ENCODE results near the gene CCR4. TPM values are rescaled to one million over a fixed set of nuclear protein-coding genes. Genes with fewer than 3 reads are reported as not detected.
"Not testable (repeated sequence)": the region's sequence is repeated elsewhere in the genome, so short reads cannot be mapped to it uniquely, and the experiment has no call there.

CCR4 gene
- total RNA-seq, 1 experiment from 2014 or later = not detected

DNA sequence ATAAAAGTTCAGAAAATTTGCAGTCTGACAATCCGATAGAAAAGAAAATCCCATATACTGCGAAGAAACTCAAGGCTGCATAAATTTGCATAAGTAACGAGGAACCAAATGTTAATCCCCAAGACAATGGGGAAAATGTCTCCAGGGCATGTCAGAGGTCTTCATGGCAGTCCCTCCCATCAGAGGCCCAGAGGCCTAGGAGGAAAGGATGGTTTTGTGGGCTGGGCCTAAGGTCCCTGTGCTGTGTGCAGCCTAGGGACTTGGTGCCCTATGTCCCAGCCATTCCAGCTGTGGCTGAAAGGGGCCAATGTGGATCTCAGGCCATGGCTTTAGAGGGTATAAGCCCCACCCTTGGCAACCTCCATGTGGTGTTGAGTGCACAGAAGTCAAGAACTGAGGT, 21.3 kb upstream of the CCR4 start:
- CTCF ChIA-PET = no interaction called here
- no peaks in the 10 kb centered on the region for H3K36me3 Mint-ChIP-seq (ENCODE audit: insufficient read depth, unreplicated experiment)
- TF ChIP-seq CTCF (IDR thresholded peaks at IDR 0.05; ENCODE audit: insufficient read depth in 1 of 2, low read depth in 1 of 2, low read length in 1 of 2, severe bottlenecking in 1 of 2, unreplicated experiment in 1 of 2) = no peak
- intact Hi-C loops (cut with micrococcal nuclease; ENCODE audit: unreplicated experiment) = loop anchor here (5.0 to 10.0 kb wide), 2 partner anchors 85 to 113 kb away; partner anchors contain the start of gene TRIM71
- Histone ChIP-seq H3K4me1 (no peaks in the 10 kb centered on the region), H3K27me3 (replicated peaks; ENCODE audit: control insufficient read depth, insufficient read depth, low read length) (no peaks in the 10 kb centered on the region), H3K9me3 (no peaks in the 10 kb centered on the region), H3K4me3 (ENCODE audit: low read depth, low read length) (no peak overlapping the region), H3K36me3 (ENCODE audit: control insufficient read depth, insufficient read depth, low read length) (no peaks in the 10 kb centered on the region)
- no TSS peak for BruUV-seq (replicated peaks)
- H3K4me1 Mint-ChIP-seq (ENCODE audit: low read depth, unreplicated experiment) = peaks cover 8% of the 10 kb centered on the region
- peaks cover 10% of the 10 kb centered on the region for H3K9me3 Mint-ChIP-seq (ENCODE audit: unreplicated experiment)
- POLR2A ChIA-PET = no interaction called here
- H3K4me3 Mint-ChIP-seq (ENCODE audit: unreplicated experiment) = no peak overlapping the region
- no peak overlapping the region for H3K27ac Mint-ChIP-seq (ENCODE audit: unreplicated experiment)
- no peaks in the 10 kb centered on the region for H3K27me3 Mint-ChIP-seq (ENCODE audit: insufficient read depth, unreplicated experiment)
- no peak for DNase-seq

- H3K36me3 ChIP-seq (ENCODE audit: control insufficient read depth, insufficient read depth, low read length); H3K9me3 ChIP-seq; H3K4me1 Mint-ChIP-seq (ENCODE audit: low read depth, unreplicated experiment); H3K4me3 Mint-ChIP-seq (ENCODE audit: unreplicated experiment); H3K4me3 ChIP-seq (ENCODE audit: low read depth, low read length); BruUV-seq (replicated peaks); H3K27me3 Mint-ChIP-seq (ENCODE audit: insufficient read depth, unreplicated experiment); H3K4me1 ChIP-seq; H3K9me3 Mint-ChIP-seq (ENCODE audit: unreplicated experiment); H3K27ac Mint-ChIP-seq (ENCODE audit: unreplicated experiment); H3K27me3 ChIP-seq (replicated peaks; ENCODE audit: control insufficient read depth, insufficient read depth, low read length); POLR2A ChIA-PET; DNase-seq; H3K36me3 Mint-ChIP-seq (ENCODE audit: insufficient read depth, unreplicated experiment); CTCF ChIA-PET: not testable (repeated sequence)
- intact Hi-C loops (cut with micrococcal nuclease; ENCODE audit: unreplicated experiment) = loop anchor here (5.0 to 10.0 kb wide), 2 partner anchors 86 to 114 kb away; partner anchors contain the start of gene TRIM71
These were observed 20.2 kb upstream of the CCR4 start for GRCh38 chr3:32931273-32931672.

GRCh38 chr3:32934150-32934742, 17.2 kb upstream of the CCR4 start:
- H3K9me3 Mint-ChIP-seq (ENCODE audit: unreplicated experiment) = peaks cover 10% of the 10 kb centered on the region
- Histone ChIP-seq H3K4me3 (ENCODE audit: low read depth, low read length) (no peak overlapping the region), H3K36me3 (ENCODE audit: control insufficient read depth, insufficient read depth, low read length) (no peaks in the 10 kb centered on the region), H3K4me1 (no peaks in the 10 kb centered on the region), H3K9me3 (no peaks in the 10 kb centered on the region), H3K27me3 (replicated peaks; ENCODE audit: control insufficient read depth, insufficient read depth, low read length) (no peaks in the 10 kb centered on the region)
- CTCF ChIA-PET = interaction anchor here (0.6 kb wide), 1 partner anchor 157 kb away, joined by 3 read pairs; no protein-coding TSS in a partner anchor
- no peaks in the 10 kb centered on the region for H3K27me3 Mint-ChIP-seq (ENCODE audit: insufficient read depth, unreplicated experiment)
- H3K4me1 Mint-ChIP-seq (ENCODE audit: low read depth, unreplicated experiment) = peaks cover 8% of the 10 kb centered on the region
- no peaks in the 10 kb centered on the region for H3K36me3 Mint-ChIP-seq (ENCODE audit: insufficient read depth, unreplicated experiment)
- H3K27ac Mint-ChIP-seq (ENCODE audit: unreplicated experiment) = no peak overlapping the region
- H3K4me3 Mint-ChIP-seq (ENCODE audit: unreplicated experiment) = no peak overlapping the region
- intact Hi-C loops (cut with micrococcal nuclease; ENCODE audit: unreplicated experiment) = loop anchor here (1.0 to 10.0 kb wide), 5 partner anchors 89 to 424 kb away; partner anchors contain the start of gene TRIM71
- POLR2A ChIA-PET = no interaction called here
- peak in 1 of 2 experiments; percentile 42 for DNase-seq
- TF ChIP-seq CTCF (IDR thresholded peaks at IDR 0.05; ENCODE audit: insufficient read depth in 1 of 2, low read depth in 1 of 2, low read length in 1 of 2, severe bottlenecking in 1 of 2, unreplicated experiment in 1 of 2) = peak; percentile 71 to 80
- no TSS peak for BruUV-seq (replicated peaks)
